CD4-positive, alpha-beta T cell (primary cell): Measurements from ENCODE around the gene CCN5. TPM values are rescaled to one million over a fixed set of nuclear protein-coding genes. Genes with fewer than 3 reads are reported as not detected.

Source experiments
- ATAC-seq: fragments of 200-7000 bp; cut with Tn5 transposase; one replicate; pipeline ENCODE4 v1.10.0; 2022; ENCODE audit warnings: mild to moderate bottlenecking; ENCODE audit not compliant: poor library complexity
- CTCF ChIA-PET: fragments of 350-600 bp; sonication (Branson Sonifier 250); formaldehyde crosslinking; loops from one replicate; lab custom pipeline; 2021; ENCODE audit warnings: antibody characterized with exemption, inconsistent platforms; lab: Charles Lee
- POLR2A ChIA-PET: fragments of 350-600 bp; sonication (Branson Sonifier 250); formaldehyde crosslinking; loops from one replicate; lab custom pipeline; 2021; ENCODE audit warnings: antibody characterized with exemption, inconsistent platforms; lab: Charles Lee
- DNase-seq, 14 experiments: peaks; one replicate each; pipeline ENCODE4 v3.0.0-alpha.2; 2013 to 2020; ENCODE audit warnings: mixed read lengths in 2 of 14
- H3K27ac ChIP-seq, 2 donors: one replicate each; pipeline versions ENCODE4 v1.5.1 to v1.7.0; 2013; ENCODE audit warnings: low read length in 2 of 2, low read depth in 1 of 2, mild to moderate bottlenecking in 1 of 2
- H3K27me3 ChIP-seq, 2 experiments: 1 replicate in 1 of 2; 2 replicates in 1 of 2; pipeline versions ENCODE4 v1.6.1 to v1.7.0; 2013; ENCODE audit warnings: low read length in 2 of 2, control low read depth in 1 of 2, mild to moderate bottlenecking in 1 of 2, moderate library complexity in 1 of 2; ENCODE audit not compliant: insufficient read depth in 2 of 2, control insufficient read depth in 1 of 2
- H3K36me3 ChIP-seq: one replicate; pipeline ENCODE4 v1.6.1; 2013; ENCODE audit warnings: low read length, control low read depth; ENCODE audit not compliant: insufficient read depth
- H3K4me1 ChIP-seq: one replicate; pipeline ENCODE4 v1.6.1; 2013; ENCODE audit warnings: low read length, control low read depth; ENCODE audit not compliant: insufficient read depth
- H3K4me3 ChIP-seq: one replicate; pipeline ENCODE4 v1.5.1; 2013; ENCODE audit warnings: mild to moderate bottlenecking, low read length, moderate library complexity
- H3K9me3 ChIP-seq, 2 experiments: 1 replicate in 1 of 2; 2 replicates in 1 of 2; pipeline versions ENCODE4 v1.6.1 to v1.7.0; 2013; ENCODE audit warnings: low read length in 2 of 2, mild to moderate bottlenecking in 2 of 2, control low read depth in 1 of 2, moderate library complexity in 1 of 2; ENCODE audit not compliant: control insufficient read depth in 1 of 2, insufficient read depth in 1 of 2
- H3K27ac Mint-ChIP-seq: one replicate; pipeline ENCODE4 v1.8.0; 2020; ENCODE audit warnings: mixed read lengths
- H3K27me3 Mint-ChIP-seq: one replicate; pipeline ENCODE4 v1.8.0; 2021; ENCODE audit warnings: mixed read lengths
- H3K36me3 Mint-ChIP-seq: one replicate; pipeline ENCODE4 v1.8.0; 2021; ENCODE audit warnings: low read depth, mixed read lengths
- H3K4me1 Mint-ChIP-seq: one replicate; pipeline ENCODE4 v1.8.0; 2021; ENCODE audit warnings: low read depth, mixed read lengths
- H3K4me3 Mint-ChIP-seq: one replicate; pipeline ENCODE4 v1.8.0; 2020; ENCODE audit warnings: mild to moderate bottlenecking, mixed read lengths
- H3K9me3 Mint-ChIP-seq: one replicate; pipeline ENCODE4 v1.8.0; 2020; ENCODE audit warnings: mixed read lengths
- intact Hi-C, 2 experiments: fragments of 100-400 bp; cut with DNase I in 1 of 2; cut with micrococcal nuclease in 1 of 2; formaldehyde crosslinking; loops; one replicate each; pipeline versions ENCODE4 v1.15.1 to v1.9.0; 2023 to 2025; cut with DNase I, micrococcal nuclease
- total RNA-seq, 174 experiments: library from RNA in 2 of 174; stranded (reverse) in 2 of 174; gene quantifications; one replicate each; pipeline ENCODE4 v1.2.3 and lab custom pipeline; 2021 to 2026
- TF ChIP-seq, protein P1 (sequence below): fragments of 200-600 bp; IDR thresholded peaks from one replicate; pipeline ENCODE4 v1.8.0; 2022; ENCODE audit warnings: antibody characterized with exemption, mild to moderate bottlenecking

CCN5 gene
- total RNA-seq, 2 experiments from 2014 or later: not detected

DNA sequence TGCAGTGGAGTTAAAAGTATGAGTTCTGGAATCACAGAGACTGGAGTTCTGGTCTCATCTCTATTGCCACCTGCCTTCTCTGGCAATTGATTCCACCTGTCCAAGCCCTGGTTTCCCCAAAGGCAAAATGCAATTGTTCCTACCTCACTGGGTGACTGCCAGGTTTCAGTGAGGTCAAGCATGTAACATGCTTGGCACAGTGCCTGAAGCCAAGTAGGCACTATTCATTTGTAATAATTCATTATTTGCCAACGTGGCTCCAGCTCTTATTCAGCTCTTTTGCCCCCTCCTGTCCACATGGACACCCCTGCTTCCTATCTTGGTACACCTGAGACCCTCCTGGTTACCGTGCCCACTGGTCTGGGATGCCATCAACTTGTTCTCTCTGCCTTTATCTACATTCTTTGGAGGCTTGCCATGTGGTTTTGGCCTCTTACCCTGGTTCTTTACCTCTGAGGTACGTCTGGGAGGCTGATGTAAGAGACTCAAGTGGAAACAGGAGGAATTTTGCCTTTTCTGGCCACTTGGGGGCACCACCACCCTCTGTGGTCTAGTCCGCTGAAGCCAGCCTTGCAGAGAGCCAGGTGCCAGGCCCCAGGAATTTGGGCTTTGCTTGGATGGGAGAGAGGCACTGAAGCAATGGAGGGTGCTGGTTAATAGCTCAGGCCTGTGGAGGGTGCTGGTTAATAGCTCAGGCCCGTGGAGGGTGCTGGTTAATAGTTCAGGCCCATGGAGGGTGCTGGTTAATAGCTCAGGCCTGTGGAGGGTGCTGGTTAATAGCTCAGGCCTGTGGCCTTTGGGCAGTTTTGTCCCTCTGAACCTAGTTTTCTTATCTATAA lies 32.2 kb downstream of the CCN5 start:
- peaks cover 10% of the 10 kb centered on the region for H3K4me1 ChIP-seq
- TF ChIP-seq, protein P1, sequence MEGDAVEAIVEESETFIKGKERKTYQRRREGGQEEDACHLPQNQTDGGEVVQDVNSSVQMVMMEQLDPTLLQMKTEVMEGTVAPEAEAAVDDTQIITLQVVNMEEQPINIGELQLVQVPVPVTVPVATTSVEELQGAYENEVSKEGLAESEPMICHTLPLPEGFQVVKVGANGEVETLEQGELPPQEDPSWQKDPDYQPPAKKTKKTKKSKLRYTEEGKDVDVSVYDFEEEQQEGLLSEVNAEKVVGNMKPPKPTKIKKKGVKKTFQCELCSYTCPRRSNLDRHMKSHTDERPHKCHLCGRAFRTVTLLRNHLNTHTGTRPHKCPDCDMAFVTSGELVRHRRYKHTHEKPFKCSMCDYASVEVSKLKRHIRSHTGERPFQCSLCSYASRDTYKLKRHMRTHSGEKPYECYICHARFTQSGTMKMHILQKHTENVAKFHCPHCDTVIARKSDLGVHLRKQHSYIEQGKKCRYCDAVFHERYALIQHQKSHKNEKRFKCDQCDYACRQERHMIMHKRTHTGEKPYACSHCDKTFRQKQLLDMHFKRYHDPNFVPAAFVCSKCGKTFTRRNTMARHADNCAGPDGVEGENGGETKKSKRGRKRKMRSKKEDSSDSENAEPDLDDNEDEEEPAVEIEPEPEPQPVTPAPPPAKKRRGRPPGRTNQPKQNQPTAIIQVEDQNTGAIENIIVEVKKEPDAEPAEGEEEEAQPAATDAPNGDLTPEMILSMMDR: peak; percentile 55
- peak; percentile 22 to 74 (median 46) for DNase-seq
- Mint-ChIP-seq H3K36me3 (no peaks in the 10 kb centered on the region), H3K4me3 (peak overlapping the region; percentile 72), H3K4me1 (peaks cover 20% of the 10 kb centered on the region), H3K27me3 (peaks cover 37% of the 10 kb centered on the region), H3K9me3 (no peaks in the 10 kb centered on the region), H3K27ac (no peak overlapping the region)
- intact Hi-C loops: loop anchor here (1.0 to 5.0 kb wide), 2 partner anchors 120 kb away; no protein-coding TSS in a partner anchor
- peaks cover 0 to 4% of the 10 kb centered on the region in 2 experiments for H3K9me3 ChIP-seq
- H3K27ac ChIP-seq: no peak overlapping the region
- H3K27me3 ChIP-seq: peaks cover 17 to 30% of the 10 kb centered on the region in 2 experiments
- no peak overlapping the region for H3K4me3 ChIP-seq
- CTCF ChIA-PET: interaction anchor here (1.1 to 1.3 kb wide), 2 partner anchors 9 to 63 kb away, joined by 3 to 7 read pairs; no protein-coding TSS in a partner anchor
- POLR2A ChIA-PET: no interaction called here
- peak; percentile 60 for ATAC-seq
- H3K36me3 ChIP-seq: no peaks in the 10 kb centered on the region

DNA sequence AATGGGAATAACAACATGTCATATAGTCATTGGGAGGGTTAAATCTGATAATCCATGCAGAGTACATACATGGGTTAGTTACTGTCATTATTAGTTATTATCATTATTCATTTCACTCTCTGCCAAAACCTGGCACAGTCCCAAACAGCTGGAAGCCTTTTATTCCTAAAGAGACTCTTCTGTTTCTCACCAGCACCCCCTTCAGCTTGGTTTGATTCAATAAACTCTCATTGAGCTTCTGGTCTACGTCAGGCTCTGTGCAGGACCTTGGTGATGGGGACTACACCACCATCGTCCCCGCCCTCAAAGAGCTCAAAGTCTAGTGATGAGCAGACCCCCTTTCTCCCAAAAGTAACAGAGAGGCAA lies 32.8 kb downstream of the CCN5 start:
- DNase-seq (no peak), ATAC-seq (no peak)
- Mint-ChIP-seq H3K27me3 (peaks cover 37% of the 10 kb centered on the region), H3K4me3 (no peak overlapping the region), H3K36me3 (no peaks in the 10 kb centered on the region), H3K9me3 (no peaks in the 10 kb centered on the region), H3K4me1 (peaks cover 20% of the 10 kb centered on the region), H3K27ac (no peak overlapping the region)
- intact Hi-C loops: loop anchor here in 1 of 2 experiments (5.0 kb wide), 1 partner anchor 119 kb away; no protein-coding TSS in a partner anchor
- CTCF ChIA-PET: interaction anchor here (1.3 kb wide), 1 partner anchor 10 kb away, joined by 7 read pairs; no protein-coding TSS in a partner anchor
- TF ChIP-seq, protein P1: no peak
- H3K27ac ChIP-seq: no peak overlapping the region
- H3K9me3 ChIP-seq: peaks cover 0 to 4% of the 10 kb centered on the region in 2 experiments
- H3K36me3 ChIP-seq: no peaks in the 10 kb centered on the region
- peaks cover 10% of the 10 kb centered on the region for H3K4me1 ChIP-seq
- no peak overlapping the region for H3K4me3 ChIP-seq
- POLR2A ChIA-PET: no interaction called here
- H3K27me3 ChIP-seq: peaks cover 17 to 30% of the 10 kb centered on the region in 2 experiments

DNA sequence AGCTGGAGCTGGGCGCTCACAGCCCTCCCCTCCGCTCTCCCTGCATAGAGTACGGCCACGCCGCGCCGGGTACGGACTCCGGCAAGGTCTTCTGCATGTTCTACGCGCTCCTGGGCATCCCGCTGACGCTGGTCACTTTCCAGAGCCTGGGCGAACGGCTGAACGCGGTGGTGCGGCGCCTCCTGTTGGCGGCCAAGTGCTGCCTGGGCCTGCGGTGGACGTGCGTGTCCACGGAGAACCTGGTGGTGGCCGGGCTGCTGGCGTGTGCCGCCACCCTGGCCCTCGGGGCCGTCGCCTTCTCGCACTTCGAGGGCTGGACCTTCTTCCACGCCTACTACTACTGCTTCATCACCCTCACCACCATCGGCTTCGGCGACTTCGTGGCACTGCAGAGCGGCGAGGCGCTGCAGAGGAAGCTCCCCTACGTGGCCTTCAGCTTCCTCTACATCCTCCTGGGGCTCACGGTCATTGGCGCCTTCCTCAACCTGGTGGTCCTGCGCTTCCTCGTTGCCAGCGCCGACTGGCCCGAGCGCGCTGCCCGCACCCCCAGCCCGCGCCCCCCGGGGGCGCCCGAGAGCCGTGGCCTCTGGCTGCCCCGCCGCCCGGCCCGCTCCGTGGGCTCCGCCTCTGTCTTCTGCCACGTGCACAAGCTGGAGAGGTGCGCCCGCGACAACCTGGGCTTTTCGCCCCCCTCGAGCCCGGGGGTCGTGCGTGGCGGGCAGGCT lies 35.1 kb downstream of the CCN5 start:
- H3K4me3 Mint-ChIP-seq: no peak overlapping the region
- peaks cover 29% of the 10 kb centered on the region for H3K27me3 Mint-ChIP-seq
- no peaks in the 10 kb centered on the region for H3K9me3 Mint-ChIP-seq
- H3K36me3 Mint-ChIP-seq: no peaks in the 10 kb centered on the region
- peaks cover 13% of the 10 kb centered on the region for H3K4me1 Mint-ChIP-seq
- intact Hi-C loops: no loop called here
- H3K27ac Mint-ChIP-seq: no peak overlapping the region
- TF ChIP-seq, protein P1: no peak
- H3K27ac ChIP-seq: no peak overlapping the region
- H3K36me3 ChIP-seq: no peaks in the 10 kb centered on the region
- H3K4me1 ChIP-seq: peaks cover 10% of the 10 kb centered on the region
- peaks cover 14 to 30% of the 10 kb centered on the region in 2 experiments for H3K27me3 ChIP-seq
- peaks cover 0 to 4% of the 10 kb centered on the region in 2 experiments for H3K9me3 ChIP-seq
- ChIA-PET CTCF (no interaction called here), POLR2A (no interaction called here)
- DNase-seq: peak in 1 of 14 experiments; percentile 20
- ATAC-seq: no peak
- H3K4me3 ChIP-seq: no peak overlapping the region
